ENCODE results near the gene FRG2B.
"Not testable (repeated sequence)": the region's sequence is repeated elsewhere in the genome, so short reads cannot be mapped to it uniquely, and the experiment has no call there.

DNA sequence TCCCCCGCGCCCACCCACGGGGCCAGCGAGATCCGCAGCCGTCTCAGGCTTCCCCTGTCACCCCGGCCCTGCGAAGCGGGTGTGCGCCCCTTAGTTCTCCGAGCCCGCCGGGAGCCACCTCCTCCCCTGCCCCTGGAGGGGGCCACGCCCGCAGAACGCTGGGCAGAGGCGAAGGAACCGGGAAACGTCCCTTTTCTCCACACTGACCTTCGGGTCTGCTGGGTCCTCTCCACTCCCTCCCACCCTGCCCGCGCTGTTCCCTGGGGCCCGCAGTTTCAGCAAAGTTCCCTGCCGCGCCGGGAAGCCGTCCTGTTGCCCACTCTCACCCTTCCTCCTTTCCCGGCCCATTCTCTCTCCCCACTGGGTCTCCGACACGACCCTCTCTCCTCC is 11.2 kb upstream of the FRG2B start:
- TF ChIP-seq, protein P1, sequence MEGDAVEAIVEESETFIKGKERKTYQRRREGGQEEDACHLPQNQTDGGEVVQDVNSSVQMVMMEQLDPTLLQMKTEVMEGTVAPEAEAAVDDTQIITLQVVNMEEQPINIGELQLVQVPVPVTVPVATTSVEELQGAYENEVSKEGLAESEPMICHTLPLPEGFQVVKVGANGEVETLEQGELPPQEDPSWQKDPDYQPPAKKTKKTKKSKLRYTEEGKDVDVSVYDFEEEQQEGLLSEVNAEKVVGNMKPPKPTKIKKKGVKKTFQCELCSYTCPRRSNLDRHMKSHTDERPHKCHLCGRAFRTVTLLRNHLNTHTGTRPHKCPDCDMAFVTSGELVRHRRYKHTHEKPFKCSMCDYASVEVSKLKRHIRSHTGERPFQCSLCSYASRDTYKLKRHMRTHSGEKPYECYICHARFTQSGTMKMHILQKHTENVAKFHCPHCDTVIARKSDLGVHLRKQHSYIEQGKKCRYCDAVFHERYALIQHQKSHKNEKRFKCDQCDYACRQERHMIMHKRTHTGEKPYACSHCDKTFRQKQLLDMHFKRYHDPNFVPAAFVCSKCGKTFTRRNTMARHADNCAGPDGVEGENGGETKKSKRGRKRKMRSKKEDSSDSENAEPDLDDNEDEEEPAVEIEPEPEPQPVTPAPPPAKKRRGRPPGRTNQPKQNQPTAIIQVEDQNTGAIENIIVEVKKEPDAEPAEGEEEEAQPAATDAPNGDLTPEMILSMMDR (conservative IDR thresholded peaks at IDR 0.05) = not testable (repeated sequence)
- not testable (repeated sequence) for TF ChIP-seq EZH2 (IDR thresholded peaks at IDR 0.05; ENCODE audit: low read depth)

Measured in PC-9 (cell line).